Measurements from ENCODE around the gene ATRN. TPM values are rescaled to one million over a fixed set of nuclear protein-coding genes. Genes with fewer than 3 reads are reported as not detected.

The ATRN gene
- total and polyA plus RNA-seq, 2 experiments from 2014 or later = 14.7 to 71.1 TPM

DNA sequence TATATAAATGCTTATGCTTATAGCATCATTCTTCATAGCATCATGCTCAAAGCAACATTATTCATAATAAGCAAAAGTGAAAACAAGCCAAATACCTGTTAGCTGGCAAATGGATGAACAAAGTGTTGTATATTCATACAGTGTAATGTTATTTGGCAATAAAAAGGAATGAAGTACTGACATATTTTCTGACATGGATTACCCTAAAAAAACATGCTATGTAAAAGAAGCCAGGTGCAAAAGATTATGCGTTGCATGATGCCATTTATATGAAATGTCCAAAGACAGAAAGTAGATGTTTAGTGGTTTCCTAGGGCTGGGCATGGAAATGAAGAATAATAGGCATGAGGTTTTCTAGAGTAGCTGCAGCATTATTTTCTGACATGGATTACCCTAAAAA is 115.3 kb downstream of the ATRN start:
- no peak overlapping the region for H2AFZ ChIP-seq
- H3K36me3 ChIP-seq (replicated peaks; ENCODE audit: insufficient read depth, low read depth) = peaks cover 9% of the 10 kb centered on the region
- H3K4me2 ChIP-seq = no peak overlapping the region
- no peak overlapping the region for H3K27ac ChIP-seq
- no peaks in the 10 kb centered on the region for H3K9me3 ChIP-seq (ENCODE audit: low read depth)
- no peak overlapping the region for H3K4me3 ChIP-seq
- H3K9me2 ChIP-seq (replicated peaks; ENCODE audit: insufficient read depth) = no peaks in the 10 kb centered on the region
- WGBS (ENCODE audit: low lambda C conversion rate, missing lambda C conversion rate) = 79% methylated on average over 1 of the region's 1 CpG
- no peaks in the 10 kb centered on the region for H4K20me1 ChIP-seq (ENCODE audit: insufficient read depth, poor library complexity, severe bottlenecking)
- no peak for DNase-seq (ENCODE audit: low spot score)
- no peaks in the 10 kb centered on the region for H3K79me2 ChIP-seq
- no peaks in the 10 kb centered on the region for H3K4me1 ChIP-seq (ENCODE audit: insufficient read depth)
- no peak for TF ChIP-seq EZH2 (IDR thresholded peaks at IDR 0.05; ENCODE audit: borderline replicate concordance)
- TF ChIP-seq EZH2phosphoT487 (IDR thresholded peaks at IDR 0.05; ENCODE audit: low read depth, severe bottlenecking, unreplicated experiment) = no peak
- no peak for TF ChIP-seq CTCF (IDR thresholded peaks at IDR 0.05; ENCODE audit: poor library complexity)
- H3K27me3 ChIP-seq = no peaks in the 10 kb centered on the region

DNA sequence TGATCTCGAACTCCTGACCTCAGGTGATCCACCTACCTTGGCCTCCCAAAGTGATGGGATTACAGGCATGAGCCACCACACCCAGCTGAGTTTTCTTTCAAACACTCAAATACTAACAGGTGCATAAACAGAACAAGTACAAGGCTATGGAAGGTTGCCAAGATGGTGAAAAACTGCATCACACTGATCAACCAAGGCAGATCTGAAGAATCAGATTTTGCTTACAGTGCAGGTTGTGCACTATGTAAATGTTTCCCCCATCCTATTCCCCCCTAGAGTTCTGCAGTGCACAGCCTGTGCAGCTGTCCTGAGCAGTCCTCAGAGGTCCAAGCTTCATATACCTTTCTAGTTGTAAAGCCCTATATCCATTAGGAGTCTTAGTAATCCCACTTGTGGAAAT is 119.3 kb downstream of the ATRN start:
- Histone ChIP-seq H3K4me3 (no peak overlapping the region), H3K4me1 (ENCODE audit: insufficient read depth) (no peaks in the 10 kb centered on the region), H3K36me3 (replicated peaks; ENCODE audit: insufficient read depth, low read depth) (peaks cover 9% of the 10 kb centered on the region), H3K27me3 (no peaks in the 10 kb centered on the region), H3K79me2 (no peaks in the 10 kb centered on the region), H3K27ac (no peak overlapping the region), H2AFZ (no peak overlapping the region), H3K9me2 (replicated peaks; ENCODE audit: insufficient read depth) (no peaks in the 10 kb centered on the region), H3K9me3 (ENCODE audit: low read depth) (no peaks in the 10 kb centered on the region), H3K4me2 (no peak overlapping the region), H4K20me1 (ENCODE audit: insufficient read depth, poor library complexity, severe bottlenecking) (no peaks in the 10 kb centered on the region)
- DNase-seq (ENCODE audit: low spot score) = no peak
- TF ChIP-seq EZH2 (IDR thresholded peaks at IDR 0.05; ENCODE audit: borderline replicate concordance) (no peak), EZH2phosphoT487 (IDR thresholded peaks at IDR 0.05; ENCODE audit: low read depth, severe bottlenecking, unreplicated experiment) (no peak), CTCF (IDR thresholded peaks at IDR 0.05; ENCODE audit: poor library complexity) (no peak)
- 95% methylated on average over 1 of the region's 1 CpG for WGBS (ENCODE audit: low lambda C conversion rate, missing lambda C conversion rate)

DNA sequence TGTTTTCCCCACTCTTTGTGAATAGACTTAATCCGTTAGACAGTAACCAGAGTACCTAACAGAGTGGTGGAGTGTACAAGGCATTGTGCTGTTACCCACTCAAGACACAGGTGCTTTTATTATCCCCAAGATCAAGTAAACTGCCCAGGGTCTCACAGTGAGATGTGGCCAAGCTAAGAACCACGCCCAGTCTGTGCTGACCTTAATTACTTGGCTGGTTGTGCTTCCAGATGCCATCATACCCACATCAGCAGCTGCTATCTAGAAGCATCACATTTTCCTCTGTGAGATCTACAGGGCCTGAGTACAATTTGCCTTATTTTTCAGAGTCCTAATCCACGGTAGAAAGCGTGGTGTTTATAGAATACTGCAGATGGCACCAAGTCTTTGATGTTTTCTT is 122.1 kb downstream of the ATRN start:
- Histone ChIP-seq H3K4me1 (ENCODE audit: insufficient read depth) (no peaks in the 10 kb centered on the region), H3K79me2 (no peaks in the 10 kb centered on the region), H3K9me3 (ENCODE audit: low read depth) (no peaks in the 10 kb centered on the region), H4K20me1 (ENCODE audit: insufficient read depth, poor library complexity, severe bottlenecking) (no peaks in the 10 kb centered on the region), H3K36me3 (replicated peaks; ENCODE audit: insufficient read depth, low read depth) (no peaks in the 10 kb centered on the region), H2AFZ (no peak overlapping the region), H3K27me3 (no peaks in the 10 kb centered on the region), H3K9me2 (replicated peaks; ENCODE audit: insufficient read depth) (no peaks in the 10 kb centered on the region), H3K27ac (no peak overlapping the region), H3K4me3 (no peak overlapping the region), H3K4me2 (no peak overlapping the region)
- WGBS (ENCODE audit: low lambda C conversion rate, missing lambda C conversion rate) = 97% methylated on average over 4 of the region's 4 CpGs
- DNase-seq (ENCODE audit: low spot score) = no peak
- TF ChIP-seq EZH2 (IDR thresholded peaks at IDR 0.05; ENCODE audit: borderline replicate concordance) (no peak), EZH2phosphoT487 (IDR thresholded peaks at IDR 0.05; ENCODE audit: low read depth, severe bottlenecking, unreplicated experiment) (no peak), CTCF (IDR thresholded peaks at IDR 0.05; ENCODE audit: poor library complexity) (no peak)

DNA sequence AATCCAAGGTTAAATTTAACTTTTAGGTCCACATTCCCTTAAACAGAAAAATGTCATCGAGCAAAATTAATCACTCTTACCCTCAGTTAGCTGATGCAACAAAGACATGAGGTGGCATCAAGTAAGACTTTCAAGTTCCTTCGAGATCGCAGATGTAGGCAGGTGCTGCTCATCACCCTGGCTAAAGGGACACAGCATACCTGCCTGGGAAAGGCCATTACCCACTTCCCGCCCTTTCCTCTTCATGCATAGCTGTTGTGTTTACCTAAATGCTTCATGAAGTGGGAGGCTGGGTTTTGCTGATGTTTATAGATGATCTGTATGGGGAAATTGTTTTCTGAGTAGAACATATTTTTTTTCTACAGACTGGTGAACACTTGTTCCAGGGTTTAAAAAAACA is 124.7 kb downstream of the ATRN start:
- Histone ChIP-seq H3K4me1 (ENCODE audit: insufficient read depth) (no peaks in the 10 kb centered on the region), H3K9me3 (ENCODE audit: low read depth) (no peaks in the 10 kb centered on the region), H2AFZ (no peak overlapping the region), H3K9me2 (replicated peaks; ENCODE audit: insufficient read depth) (no peaks in the 10 kb centered on the region), H3K4me2 (no peak overlapping the region), H3K27ac (no peak overlapping the region), H4K20me1 (ENCODE audit: insufficient read depth, poor library complexity, severe bottlenecking) (no peaks in the 10 kb centered on the region), H3K4me3 (no peak overlapping the region), H3K27me3 (no peaks in the 10 kb centered on the region), H3K36me3 (replicated peaks; ENCODE audit: insufficient read depth, low read depth) (no peaks in the 10 kb centered on the region), H3K79me2 (no peaks in the 10 kb centered on the region)
- WGBS (ENCODE audit: low lambda C conversion rate, missing lambda C conversion rate) = 96% methylated on average over 4 of the region's 4 CpGs
- DNase-seq (ENCODE audit: low spot score) = no peak
- TF ChIP-seq EZH2phosphoT487 (IDR thresholded peaks at IDR 0.05; ENCODE audit: low read depth, severe bottlenecking, unreplicated experiment) (no peak), CTCF (IDR thresholded peaks at IDR 0.05; ENCODE audit: poor library complexity) (no peak), EZH2 (IDR thresholded peaks at IDR 0.05; ENCODE audit: borderline replicate concordance) (no peak)

All from hepatocyte (in vitro differentiated cells).